Esophagus squamous epithelium (tissue), 4 donors: ENCODE measurements around the gene NFE2L1.

Experiments
- CTCF ChIP-seq, 6 experiments: fragments of 450-650 bp in 4 of 6; fragments of 200-600 bp in 2 of 6; sonication (generic) in 2 of 6; IDR thresholded peaks; one replicate each; pipeline ENCODE4 v1.5.1; 2016 to 2019; ENCODE audit warnings: antibody characterized with exemption in 6 of 6, mild to moderate bottlenecking in 4 of 6, moderate library complexity in 4 of 6
- POLR2A ChIP-seq, 4 donors: fragments of 450-650 bp; IDR thresholded peaks; one replicate each; pipeline ENCODE4 v1.6.1; 2017; ENCODE audit warnings: antibody characterized with exemption in 4 of 4, mild to moderate bottlenecking in 4 of 4, moderate library complexity in 3 of 4

GRCh38 chr17:48026502-48027321, 21.4 kb upstream of the NFE2L1 start:
- peak; percentile 77 to 96 (median 92) for TF ChIP-seq CTCF (IDR thresholded peaks at IDR 0.05)
- TF ChIP-seq POLR2A (IDR thresholded peaks at IDR 0.05): no peak
